Mucosa of stomach (tissue), 1 donor: Measurements from ENCODE around the gene ATG4D.
A peak's percentile ranks its signal among the peaks of the same experiment; 100 is the strongest.

Experiments used
- H3K27me3 ChIP-seq: one replicate; pipeline ENCODE4 v1.7.0; 2013; ENCODE audit warnings: mild to moderate bottlenecking, low read length; ENCODE audit not compliant: control insufficient read depth, insufficient read depth
- H3K36me3 ChIP-seq: one replicate; pipeline ENCODE4 v1.7.0; 2013; ENCODE audit warnings: low read length; ENCODE audit not compliant: control insufficient read depth, insufficient read depth
- H3K4me1 ChIP-seq: one replicate; pipeline ENCODE4 v1.7.0; 2013; ENCODE audit warnings: mild to moderate bottlenecking, low read length; ENCODE audit not compliant: control insufficient read depth, insufficient read depth
- H3K4me3 ChIP-seq: one replicate; pipeline ENCODE4 v1.7.0; 2013; ENCODE audit warnings: low read length
- H3K9ac ChIP-seq: one replicate; pipeline ENCODE4 v1.7.0; 2013; ENCODE audit warnings: mild to moderate bottlenecking, low read length, moderate library complexity
- H3K9me3 ChIP-seq: one replicate; pipeline ENCODE4 v1.7.0; 2013; ENCODE audit warnings: mild to moderate bottlenecking, low read length, moderate library complexity; ENCODE audit not compliant: control insufficient read depth
- donor health status: Pancreatic carcinoma.

Gene ATG4D

DNA sequence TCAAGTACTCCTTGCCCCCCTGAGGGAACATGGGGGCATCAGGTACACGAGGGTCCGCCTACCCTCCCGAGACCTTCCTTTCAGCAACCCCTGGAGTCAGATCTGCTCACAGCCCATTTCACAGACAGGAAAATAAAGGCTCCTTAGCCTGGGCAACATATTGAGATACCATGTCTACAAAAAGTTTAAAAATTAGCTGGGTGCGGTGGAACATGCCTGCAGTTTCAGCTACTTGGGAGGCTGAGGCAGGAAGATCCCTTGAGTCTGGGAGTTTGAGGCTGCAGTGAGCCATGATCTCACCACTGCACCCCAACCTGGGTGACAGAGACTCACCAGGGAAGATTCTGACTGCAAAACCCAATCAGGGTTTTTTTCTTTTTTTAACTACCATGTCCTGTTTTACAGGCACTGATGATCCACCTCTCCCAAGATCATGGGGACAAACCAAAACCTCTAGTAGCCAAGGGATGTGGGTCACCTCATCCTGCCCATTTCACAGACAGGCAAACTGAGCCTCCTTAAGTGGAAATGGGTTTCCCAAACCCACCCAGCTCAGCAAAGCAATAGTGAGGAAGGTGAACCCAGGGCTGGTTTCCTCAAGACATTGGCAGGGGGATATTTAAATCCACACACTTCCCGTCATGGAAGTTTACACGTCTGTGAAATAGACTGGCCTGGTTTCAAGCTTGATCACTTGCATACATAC is 31.5 kb downstream of the ATG4D start:
- Histone ChIP-seq H3K4me1 (no peaks in the 10 kb centered on the region), H3K4me3 (no peak overlapping the region), H3K36me3 (no peaks in the 10 kb centered on the region), H3K9me3 (no peaks in the 10 kb centered on the region), H3K27me3 (no peaks in the 10 kb centered on the region), H3K9ac (no peak overlapping the region)

DNA sequence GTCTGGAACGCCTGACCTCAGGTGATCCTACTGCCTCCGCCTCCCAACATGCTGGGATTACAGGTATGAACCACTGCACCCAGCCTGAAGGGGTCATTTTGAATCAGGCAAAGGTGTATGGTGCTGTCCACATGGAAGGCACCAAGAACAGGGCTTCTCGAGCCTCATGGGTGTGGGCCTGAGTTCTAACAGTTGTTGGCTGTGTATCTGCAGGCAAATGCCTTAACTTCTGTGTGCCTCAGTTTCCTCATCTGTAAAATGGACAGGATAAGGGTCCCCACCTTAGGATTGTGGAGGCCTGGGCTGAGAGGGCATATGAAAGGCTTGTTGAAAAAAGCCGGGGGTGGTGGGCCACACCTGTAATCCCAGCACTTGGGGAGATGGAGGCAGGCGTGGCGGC is 34.2 kb downstream of the ATG4D start:
- no peaks in the 10 kb centered on the region for H3K27me3 ChIP-seq
- H3K9ac ChIP-seq: no peak overlapping the region
- no peak overlapping the region for H3K4me3 ChIP-seq
- no peaks in the 10 kb centered on the region for H3K9me3 ChIP-seq
- peaks cover 5% of the 10 kb centered on the region for H3K4me1 ChIP-seq
- H3K36me3 ChIP-seq: peaks cover 4% of the 10 kb centered on the region

DNA sequence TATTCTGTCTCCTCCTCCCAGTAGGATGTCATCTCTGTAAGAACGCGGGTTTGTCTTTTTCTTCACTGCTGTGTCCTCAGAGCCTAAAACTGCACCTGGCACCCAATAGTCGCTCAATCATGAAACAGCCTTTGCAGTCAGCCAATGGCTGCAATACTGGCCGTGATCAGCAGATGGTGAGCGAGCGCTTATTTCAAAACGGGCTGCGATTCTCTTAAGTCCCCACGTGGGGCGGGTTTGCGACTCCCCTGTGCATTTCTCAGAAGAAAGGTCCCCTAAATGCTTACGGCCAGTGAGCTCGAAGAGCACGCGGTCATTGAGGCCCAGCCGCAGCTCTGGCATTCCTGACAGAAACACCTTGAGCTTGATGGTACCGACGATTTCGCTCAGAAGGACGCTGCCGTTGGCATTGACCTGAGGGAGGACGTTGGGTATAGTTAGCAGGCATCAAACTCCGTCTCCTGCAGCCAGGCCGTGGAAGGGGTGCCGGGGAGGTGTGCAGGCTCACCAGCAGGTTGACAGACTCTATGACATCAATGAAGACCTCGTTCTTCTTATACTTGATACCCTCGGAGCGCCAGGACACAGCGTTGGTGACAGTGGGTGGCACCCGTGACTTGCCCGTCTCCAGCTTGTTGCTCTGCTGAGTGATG is 37.4 kb downstream of the ATG4D start:
- Histone ChIP-seq H3K9me3 (no peaks in the 10 kb centered on the region), H3K9ac (no peak overlapping the region), H3K4me3 (no peak overlapping the region)

DNA sequence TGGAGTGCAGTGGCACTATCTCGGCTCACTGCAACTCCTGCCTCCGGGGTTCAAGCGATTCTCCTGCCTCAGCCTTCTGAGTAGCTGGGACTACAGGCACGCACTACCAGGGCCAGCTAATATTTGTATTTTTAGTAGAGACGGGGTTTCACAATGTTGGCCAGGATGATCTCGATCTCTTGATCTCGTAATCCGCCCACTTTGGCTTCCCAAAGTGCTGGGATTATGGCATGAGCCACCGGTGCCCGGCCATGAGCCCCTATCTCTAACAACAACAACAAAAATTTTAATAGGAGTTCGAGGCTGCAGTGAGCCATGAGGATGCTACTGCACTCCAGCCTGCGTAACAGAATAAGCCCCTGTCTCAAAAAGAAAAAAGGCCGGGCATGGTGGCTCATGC is 38.4 kb downstream of the ATG4D start:
- Histone ChIP-seq H3K4me3 (no peak overlapping the region), H3K9ac (no peak overlapping the region), H3K36me3 (peaks cover 4% of the 10 kb centered on the region), H3K4me1 (peaks cover 5% of the 10 kb centered on the region), H3K27me3 (no peaks in the 10 kb centered on the region), H3K9me3 (no peaks in the 10 kb centered on the region)

More for the DNA sequence above, 37.4 kb downstream of the ATG4D start:
- H3K36me3 ChIP-seq: peaks cover 4% of the 10 kb centered on the region
- H3K27me3 ChIP-seq: no peaks in the 10 kb centered on the region
- peaks cover 5% of the 10 kb centered on the region for H3K4me1 ChIP-seq

- peaks cover 5% of the 10 kb centered on the region for H3K4me1 ChIP-seq
- H3K27me3 ChIP-seq: no peaks in the 10 kb centered on the region
- H3K9ac ChIP-seq: no peak overlapping the region
- H3K9me3 ChIP-seq: no peaks in the 10 kb centered on the region
- H3K4me3 ChIP-seq: no peak overlapping the region
- peaks cover 4% of the 10 kb centered on the region for H3K36me3 ChIP-seq
These were observed 39.5 kb downstream of the ATG4D start for GRCh38 chr19:10583036-10583776.

DNA sequence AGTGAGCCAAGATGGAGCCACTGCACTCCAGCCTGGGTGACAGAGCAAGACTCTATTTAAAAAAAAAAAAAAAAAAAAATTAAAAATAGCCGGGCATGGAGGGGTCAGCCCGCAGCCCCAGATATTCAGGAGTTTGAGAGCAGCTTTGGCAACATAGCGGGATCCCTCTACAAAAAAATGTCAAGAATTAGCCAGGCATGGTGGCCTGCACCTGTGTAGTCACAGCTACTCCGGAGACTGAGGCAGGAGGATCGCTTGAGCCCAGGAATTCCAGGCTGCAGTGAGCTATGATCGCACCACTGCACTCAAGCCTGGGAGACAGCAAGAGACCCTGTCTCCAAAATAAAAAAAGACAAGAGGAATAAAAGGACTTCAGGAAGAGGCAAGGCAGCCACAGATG is 42.7 kb downstream of the ATG4D start:
- Histone ChIP-seq H3K27me3 (no peaks in the 10 kb centered on the region), H3K4me1 (no peaks in the 10 kb centered on the region), H3K4me3 (peak overlapping the region; percentile 67), H3K9ac (peak overlapping the region; percentile 88), H3K36me3 (peaks cover under 1% of the 10 kb centered on the region), H3K9me3 (no peaks in the 10 kb centered on the region)

DNA sequence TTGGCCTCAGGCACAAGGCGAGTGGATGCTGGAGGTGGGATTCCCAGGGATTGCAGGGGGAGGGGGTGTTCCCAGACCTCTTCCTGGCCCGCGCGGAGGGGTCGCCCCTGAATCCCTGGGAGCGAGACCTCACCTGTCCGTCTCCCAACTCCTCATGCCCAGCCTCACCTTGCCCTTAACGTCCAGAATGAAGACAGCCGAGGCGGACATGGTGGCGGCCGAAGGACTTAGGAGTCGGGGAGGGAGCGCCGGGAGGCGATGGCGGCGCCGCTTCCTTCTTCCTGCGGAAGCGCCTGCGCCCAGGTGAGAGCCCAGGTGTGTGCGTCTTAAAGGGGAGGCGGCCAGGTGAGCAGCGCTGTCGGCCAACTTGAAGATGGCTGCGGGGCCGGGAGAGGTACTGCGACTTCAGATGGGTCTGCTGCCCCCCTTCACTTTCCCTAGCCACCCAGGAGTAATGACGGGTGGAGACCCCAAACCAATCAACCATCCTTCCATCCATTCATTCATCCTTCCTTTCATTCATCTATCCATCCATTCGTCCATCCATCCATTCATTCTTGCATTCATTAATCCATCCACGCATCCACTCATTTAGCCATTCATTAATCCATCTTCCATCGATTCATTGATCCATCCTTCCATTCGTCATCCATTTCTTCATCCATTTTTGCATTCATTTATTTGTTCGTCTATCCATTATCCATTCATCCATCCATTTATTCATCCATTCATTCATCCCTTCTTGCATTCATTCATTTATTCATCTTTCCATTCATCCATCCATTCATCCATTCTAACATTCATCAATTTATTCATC is 43.5 kb downstream of the ATG4D start, which contains the start of gene AP1M2:
Gene AP1M2 (minus strand): TSS at position 291 of the 817 bp plus-strand sequence. CDS start 81 bp downstream, at position 210.
- peak within 1 kb of the TSS; percentile 67 for H3K4me3 ChIP-seq
- H3K27me3 ChIP-seq: no peaks in the 10 kb centered on the region
- H3K9me3 ChIP-seq: no peaks in the 10 kb centered on the region
- no peaks in the 10 kb centered on the region for H3K4me1 ChIP-seq
- H3K9ac ChIP-seq: peak within 1 kb of the TSS; percentile 88
- no peaks in the 10 kb centered on the region for H3K36me3 ChIP-seq

DNA sequence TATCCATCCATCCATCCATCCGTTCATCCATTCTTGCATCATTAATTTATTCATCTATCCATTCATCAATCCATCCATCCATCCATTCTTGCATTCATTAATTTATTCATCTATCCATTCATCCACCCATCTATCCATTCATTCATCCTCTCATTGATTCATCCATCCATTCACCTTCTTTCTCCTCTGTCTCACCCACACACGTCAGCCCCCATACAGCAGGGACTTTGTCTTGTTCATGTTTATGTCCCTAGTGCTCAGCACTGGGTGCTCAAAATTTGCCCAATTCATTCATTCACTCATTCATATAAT is 44.1 kb downstream of the ATG4D start:
- no peak overlapping the region for H3K4me3 ChIP-seq
- H3K4me1 ChIP-seq: no peaks in the 10 kb centered on the region
- no peaks in the 10 kb centered on the region for H3K9me3 ChIP-seq
- H3K36me3 ChIP-seq: no peaks in the 10 kb centered on the region
- H3K9ac ChIP-seq: no peak overlapping the region
- H3K27me3 ChIP-seq: no peaks in the 10 kb centered on the region

DNA sequence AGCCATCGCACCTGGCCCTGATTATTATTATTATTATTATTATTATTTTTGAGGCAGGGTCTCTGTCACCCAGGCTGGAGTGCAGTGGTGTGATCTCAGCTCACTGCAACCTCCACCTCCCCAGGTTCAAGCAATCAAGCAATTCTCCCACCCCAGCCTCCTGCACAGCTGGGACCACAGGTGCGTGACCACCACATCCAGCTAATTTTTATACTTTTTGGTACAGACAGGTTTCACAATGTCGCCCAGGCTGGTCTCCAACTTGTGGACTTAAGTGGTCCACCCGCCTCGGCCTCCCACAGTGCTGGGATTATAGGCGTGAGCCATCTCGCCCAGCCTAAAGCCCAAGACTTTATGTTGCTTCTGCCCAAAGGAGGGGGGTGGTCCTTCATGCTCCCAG is 49.4 kb downstream of the ATG4D start:
- H3K9me3 ChIP-seq: no peaks in the 10 kb centered on the region
- H3K4me3 ChIP-seq: no peak overlapping the region
- no peaks in the 10 kb centered on the region for H3K36me3 ChIP-seq
- H3K4me1 ChIP-seq: no peaks in the 10 kb centered on the region
- no peaks in the 10 kb centered on the region for H3K27me3 ChIP-seq
- H3K9ac ChIP-seq: no peak overlapping the region

- no peak overlapping the region for H3K4me3 ChIP-seq
- H3K9ac ChIP-seq: no peak overlapping the region
- no peaks in the 10 kb centered on the region for H3K9me3 ChIP-seq
- no peaks in the 10 kb centered on the region for H3K36me3 ChIP-seq
- H3K27me3 ChIP-seq: no peaks in the 10 kb centered on the region
- H3K4me1 ChIP-seq: no peaks in the 10 kb centered on the region
These were observed 50.3 kb downstream of the ATG4D start for GRCh38 chr19:10593820-10594637.

GRCh38 chr19:10600149-10600548 is 56.4 kb downstream of the ATG4D start:
- no peaks in the 10 kb centered on the region for H3K9me3 ChIP-seq
- H3K27me3 ChIP-seq: no peaks in the 10 kb centered on the region
- no peaks in the 10 kb centered on the region for H3K36me3 ChIP-seq
- H3K4me3 ChIP-seq: no peak overlapping the region
- no peak overlapping the region for H3K9ac ChIP-seq
- H3K4me1 ChIP-seq: peaks cover 24% of the 10 kb centered on the region
